ENCODE data around the gene PAQR5. TPM values are rescaled to one million over a fixed set of nuclear protein-coding genes. Genes with fewer than 3 reads are reported as not detected.

Gene PAQR5
- total RNA-seq, 1 experiment from 2014 or later, result 34.0 TPM

DNA sequence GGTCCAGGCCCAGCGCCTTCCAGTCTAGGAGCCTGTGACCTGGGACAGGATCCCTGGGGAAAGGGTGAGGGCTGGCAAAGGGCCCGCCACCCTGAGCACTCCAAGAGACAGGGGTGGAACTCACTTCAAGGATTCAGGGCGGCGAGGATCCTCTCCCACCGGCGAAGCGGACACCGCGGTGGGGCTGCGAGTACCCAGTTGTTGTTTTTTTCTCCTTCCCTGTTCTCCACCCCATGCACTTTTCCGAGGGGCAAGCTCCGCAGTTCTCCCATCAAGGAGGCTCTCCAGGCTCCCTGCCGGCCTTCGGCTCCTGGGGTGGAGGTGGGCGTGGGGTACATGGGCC lies 387 bp upstream of the PAQR5 start:
- peak overlapping the region; percentile 92 for H3K4me2 ChIP-seq (ENCODE audit: low read length)
- no peak overlapping the region; the same call in 1 of the 2 replicates for H3K27ac ChIP-seq (ENCODE audit: low read depth, low read length)
- peak overlapping the region; percentile 70 for H3K9ac ChIP-seq (ENCODE audit: low read length)
- intact Hi-C loops (cut with micrococcal nuclease), result loop anchor here (5.0 kb wide), 1 partner anchor 94 kb away; no protein-coding TSS in a partner anchor
- H3K9me2 ChIP-seq (ENCODE audit: insufficient read depth), result no peaks in the 10 kb centered on the region
- ATAC-seq (no peak), DNase-seq (ENCODE audit: low read depth, low spot score) (no peak)
- no peaks in the 10 kb centered on the region for H4K20me1 ChIP-seq (ENCODE audit: insufficient read depth)
- TF ChIP-seq, protein P1, sequence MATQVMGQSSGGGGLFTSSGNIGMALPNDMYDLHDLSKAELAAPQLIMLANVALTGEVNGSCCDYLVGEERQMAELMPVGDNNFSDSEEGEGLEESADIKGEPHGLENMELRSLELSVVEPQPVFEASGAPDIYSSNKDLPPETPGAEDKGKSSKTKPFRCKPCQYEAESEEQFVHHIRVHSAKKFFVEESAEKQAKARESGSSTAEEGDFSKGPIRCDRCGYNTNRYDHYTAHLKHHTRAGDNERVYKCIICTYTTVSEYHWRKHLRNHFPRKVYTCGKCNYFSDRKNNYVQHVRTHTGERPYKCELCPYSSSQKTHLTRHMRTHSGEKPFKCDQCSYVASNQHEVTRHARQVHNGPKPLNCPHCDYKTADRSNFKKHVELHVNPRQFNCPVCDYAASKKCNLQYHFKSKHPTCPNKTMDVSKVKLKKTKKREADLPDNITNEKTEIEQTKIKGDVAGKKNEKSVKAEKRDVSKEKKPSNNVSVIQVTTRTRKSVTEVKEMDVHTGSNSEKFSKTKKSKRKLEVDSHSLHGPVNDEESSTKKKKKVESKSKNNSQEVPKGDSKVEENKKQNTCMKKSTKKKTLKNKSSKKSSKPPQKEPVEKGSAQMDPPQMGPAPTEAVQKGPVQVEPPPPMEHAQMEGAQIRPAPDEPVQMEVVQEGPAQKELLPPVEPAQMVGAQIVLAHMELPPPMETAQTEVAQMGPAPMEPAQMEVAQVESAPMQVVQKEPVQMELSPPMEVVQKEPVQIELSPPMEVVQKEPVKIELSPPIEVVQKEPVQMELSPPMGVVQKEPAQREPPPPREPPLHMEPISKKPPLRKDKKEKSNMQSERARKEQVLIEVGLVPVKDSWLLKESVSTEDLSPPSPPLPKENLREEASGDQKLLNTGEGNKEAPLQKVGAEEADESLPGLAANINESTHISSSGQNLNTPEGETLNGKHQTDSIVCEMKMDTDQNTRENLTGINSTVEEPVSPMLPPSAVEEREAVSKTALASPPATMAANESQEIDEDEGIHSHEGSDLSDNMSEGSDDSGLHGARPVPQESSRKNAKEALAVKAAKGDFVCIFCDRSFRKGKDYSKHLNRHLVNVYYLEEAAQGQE (IDR thresholded peaks at IDR 0.05; ENCODE audit: low read depth), result no peak
- no peak for TF ChIP-seq RAD21 (IDR thresholded peaks at IDR 0.05; ENCODE audit: low read depth)
- no peak for TF ChIP-seq EGR1 (IDR thresholded peaks at IDR 0.05; ENCODE audit: low read depth)
- TF ChIP-seq ZFX (IDR thresholded peaks at IDR 0.05), result no peak
- no peak for TF ChIP-seq SP1 (IDR thresholded peaks at IDR 0.05; ENCODE audit: low read depth)
- TF ChIP-seq EZH2 (IDR thresholded peaks at IDR 0.05), result no peak
- no peak for TF ChIP-seq CBX3 (IDR thresholded peaks at IDR 0.05; ENCODE audit: low read depth)
- TF ChIP-seq SIN3A (IDR thresholded peaks at IDR 0.05; ENCODE audit: low read depth), result no peak
- TF ChIP-seq, protein P2, sequence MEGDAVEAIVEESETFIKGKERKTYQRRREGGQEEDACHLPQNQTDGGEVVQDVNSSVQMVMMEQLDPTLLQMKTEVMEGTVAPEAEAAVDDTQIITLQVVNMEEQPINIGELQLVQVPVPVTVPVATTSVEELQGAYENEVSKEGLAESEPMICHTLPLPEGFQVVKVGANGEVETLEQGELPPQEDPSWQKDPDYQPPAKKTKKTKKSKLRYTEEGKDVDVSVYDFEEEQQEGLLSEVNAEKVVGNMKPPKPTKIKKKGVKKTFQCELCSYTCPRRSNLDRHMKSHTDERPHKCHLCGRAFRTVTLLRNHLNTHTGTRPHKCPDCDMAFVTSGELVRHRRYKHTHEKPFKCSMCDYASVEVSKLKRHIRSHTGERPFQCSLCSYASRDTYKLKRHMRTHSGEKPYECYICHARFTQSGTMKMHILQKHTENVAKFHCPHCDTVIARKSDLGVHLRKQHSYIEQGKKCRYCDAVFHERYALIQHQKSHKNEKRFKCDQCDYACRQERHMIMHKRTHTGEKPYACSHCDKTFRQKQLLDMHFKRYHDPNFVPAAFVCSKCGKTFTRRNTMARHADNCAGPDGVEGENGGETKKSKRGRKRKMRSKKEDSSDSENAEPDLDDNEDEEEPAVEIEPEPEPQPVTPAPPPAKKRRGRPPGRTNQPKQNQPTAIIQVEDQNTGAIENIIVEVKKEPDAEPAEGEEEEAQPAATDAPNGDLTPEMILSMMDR (IDR thresholded peaks at IDR 0.05 in 2 of 3, conservative IDR thresholded peaks at IDR 0.05 in 1 of 3; ENCODE audit: borderline replicate concordance in 1 of 3, insufficient read depth in 1 of 3, low read depth in 2 of 3, low read length in 2 of 3), result no peak
- TF ChIP-seq, protein P3, sequence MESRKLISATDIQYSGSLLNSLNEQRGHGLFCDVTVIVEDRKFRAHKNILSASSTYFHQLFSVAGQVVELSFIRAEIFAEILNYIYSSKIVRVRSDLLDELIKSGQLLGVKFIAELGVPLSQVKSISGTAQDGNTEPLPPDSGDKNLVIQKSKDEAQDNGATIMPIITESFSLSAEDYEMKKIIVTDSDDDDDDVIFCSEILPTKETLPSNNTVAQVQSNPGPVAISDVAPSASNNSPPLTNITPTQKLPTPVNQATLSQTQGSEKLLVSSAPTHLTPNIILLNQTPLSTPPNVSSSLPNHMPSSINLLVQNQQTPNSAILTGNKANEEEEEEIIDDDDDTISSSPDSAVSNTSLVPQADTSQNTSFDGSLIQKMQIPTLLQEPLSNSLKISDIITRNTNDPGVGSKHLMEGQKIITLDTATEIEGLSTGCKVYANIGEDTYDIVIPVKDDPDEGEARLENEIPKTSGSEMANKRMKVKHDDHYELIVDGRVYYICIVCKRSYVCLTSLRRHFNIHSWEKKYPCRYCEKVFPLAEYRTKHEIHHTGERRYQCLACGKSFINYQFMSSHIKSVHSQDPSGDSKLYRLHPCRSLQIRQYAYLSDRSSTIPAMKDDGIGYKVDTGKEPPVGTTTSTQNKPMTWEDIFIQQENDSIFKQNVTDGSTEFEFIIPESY (IDR thresholded peaks at IDR 0.05; ENCODE audit: extremely low read depth, insufficient replicate concordance, low read length), result no peak
- TF ChIP-seq ELF1 (IDR thresholded peaks at IDR 0.05; ENCODE audit: borderline replicate concordance, low read depth), result no peak
- no peak for TF ChIP-seq TCF7L2 (IDR thresholded peaks at IDR 0.05; ENCODE audit: borderline replicate concordance, extremely low read depth, insufficient read depth, insufficient read length)
- RAD21 ChIA-PET (ENCODE audit: low non-redundant PET in 1 of 2, low total read pairs in 2 of 2, uncharacterized antibody in 2 of 2, unreplicated experiment in 2 of 2), result no interaction called here
- H3K79me2 ChIP-seq (ENCODE audit: insufficient read depth, low read length), result 0 out of 2 replicates have a peak, but pooled peaks cover 5% of the 10 kb centered on the region
- peak overlapping the region; percentile 96 for H2AFZ ChIP-seq (ENCODE audit: low read depth, low read length, poor library complexity, severe bottlenecking)
- CTCF ChIA-PET, result no interaction called here
- H3K27me3 ChIP-seq (ENCODE audit: insufficient read depth, low read length), result no peaks in the 10 kb centered on the region
- no peaks in the 10 kb centered on the region for H3K9me3 ChIP-seq (ENCODE audit: control insufficient read depth in 1 of 2, insufficient read depth in 1 of 2, low read depth in 1 of 2, low read length in 2 of 2)
- no TSS peak for BruUV-seq (replicated peaks)
- POLR2A ChIA-PET, result no interaction called here
- H3K4me1 ChIP-seq (ENCODE audit: control insufficient read depth in 1 of 2, insufficient read depth in 2 of 2, low read length in 2 of 2), result peaks cover 17 to 35% of the 10 kb centered on the region in 2 experiments; a peak in 3 of 4 replicates
- no peaks in the 10 kb centered on the region for H3K36me3 ChIP-seq (ENCODE audit: control insufficient read depth in 1 of 2, insufficient read depth in 2 of 2, low read length in 2 of 2)
- peak overlapping the region; percentile 20 to 72 for H3K4me3 ChIP-seq (replicated peaks in 1 of 2; ENCODE audit: low read depth in 1 of 2, low read length in 2 of 2)

All from HCT116 (cell line).